BLaER1 (cell line): ENCODE measurements around the gene SV2A.
"Not testable (repeated sequence)": the region's sequence is repeated elsewhere in the genome, so short reads cannot be mapped to it uniquely, and the experiment has no call there.

Experiments
- H3K27ac ChIP-seq: shearing (Covaris generic); formaldehyde crosslinking; 2 replicates; pipeline ENCODE4 v1.8.1; 2022
- H3K27me3 ChIP-seq: shearing (Covaris generic); formaldehyde crosslinking; 2 replicates; pipeline ENCODE4 v1.8.1; 2022
- H3K36me3 ChIP-seq: shearing (Covaris generic); formaldehyde crosslinking; 2 replicates; pipeline ENCODE4 v1.8.1; 2022
- H3K4me1 ChIP-seq: shearing (Covaris generic); formaldehyde crosslinking; 2 replicates; pipeline ENCODE4 v1.8.1; 2022
- H3K4me2 ChIP-seq: shearing (Covaris generic); formaldehyde crosslinking; 2 replicates; pipeline ENCODE4 v1.8.1; 2022
- H3K4me3 ChIP-seq: shearing (Covaris generic); formaldehyde crosslinking; 2 replicates; pipeline ENCODE4 v1.8.1; 2022
- H3K9ac ChIP-seq: shearing (Covaris generic); formaldehyde crosslinking; 2 replicates; pipeline ENCODE4 v1.8.1; 2022
- H3K9me3 ChIP-seq: shearing (Covaris generic); formaldehyde crosslinking; 2 replicates; pipeline ENCODE4 v1.8.1; 2022
- H4K20me1 ChIP-seq: shearing (Covaris generic); formaldehyde crosslinking; 2 replicates; pipeline ENCODE4 v1.8.1; 2022
- Cebpa-rat ChIP-seq: shearing (Covaris generic); IDR thresholded peaks from 2 replicates; pipeline ENCODE4 v1.8.1; 2022

SV2A gene

GRCh38 chr1:149881876-149882275 is 35.8 kb downstream of the SV2A start:
- no peak overlapping the region for H3K4me2 ChIP-seq
- H3K27ac ChIP-seq = no peak overlapping the region
- H3K9me3 ChIP-seq = no peaks in the 10 kb centered on the region
- peaks cover 25% of the 10 kb centered on the region for H3K4me1 ChIP-seq
- H3K9ac ChIP-seq = no peak overlapping the region
- peaks cover 35% of the 10 kb centered on the region for H4K20me1 ChIP-seq
- H3K36me3 ChIP-seq = no peaks in the 10 kb centered on the region
- H3K4me3 ChIP-seq = no peak overlapping the region
- H3K27me3 ChIP-seq = no peaks in the 10 kb centered on the region
- no peak for TF ChIP-seq Cebpa-rat

GRCh38 chr1:149879556-149879955 is 38.1 kb downstream of the SV2A start:
- H3K36me3 ChIP-seq = no peaks in the 10 kb centered on the region
- no peak for TF ChIP-seq Cebpa-rat
- no peaks in the 10 kb centered on the region for H3K9me3 ChIP-seq
- H4K20me1 ChIP-seq = peaks cover 17% of the 10 kb centered on the region
- no peak overlapping the region for H3K4me2 ChIP-seq
- H3K9ac ChIP-seq = no peak overlapping the region
- peaks cover 19% of the 10 kb centered on the region for H3K4me1 ChIP-seq
- H3K27me3 ChIP-seq = no peaks in the 10 kb centered on the region
- no peak overlapping the region for H3K4me3 ChIP-seq
- no peak overlapping the region for H3K27ac ChIP-seq

- TF ChIP-seq Cebpa-rat = no peak
- peaks cover 6% of the 10 kb centered on the region; the same call in 1 of the 2 replicates for H4K20me1 ChIP-seq
- peaks cover 8% of the 10 kb centered on the region; the same call in 1 of the 2 replicates for H3K4me1 ChIP-seq
- no peak overlapping the region for H3K27ac ChIP-seq
- H3K9me3 ChIP-seq = no peaks in the 10 kb centered on the region
- no peaks in the 10 kb centered on the region for H3K36me3 ChIP-seq
- no peak overlapping the region for H3K9ac ChIP-seq
- H3K4me3 ChIP-seq = no peak overlapping the region
- H3K27me3 ChIP-seq = no peaks in the 10 kb centered on the region
- H3K4me2 ChIP-seq = no peak overlapping the region
Observed at GRCh38 chr1:149877211-149877946, 40.3 kb downstream of the SV2A start.

GRCh38 chr1:149873060-149873459 is 44.6 kb downstream of the SV2A start:
- H4K20me1 ChIP-seq, H3K4me3 ChIP-seq, H3K9me3 ChIP-seq, H3K4me1 ChIP-seq, H3K27me3 ChIP-seq, H3K36me3 ChIP-seq, H3K27ac ChIP-seq, H3K4me2 ChIP-seq, H3K9ac ChIP-seq: not testable (repeated sequence)

GRCh38 chr1:149866887-149867286 is 50.8 kb downstream of the SV2A start:
- H3K27ac ChIP-seq, H3K36me3 ChIP-seq, H3K4me1 ChIP-seq, H3K4me3 ChIP-seq, H3K9me3 ChIP-seq, H3K9ac ChIP-seq, H3K4me2 ChIP-seq, H4K20me1 ChIP-seq, H3K27me3 ChIP-seq: not testable (repeated sequence)

- H3K9me3 ChIP-seq, H3K27ac ChIP-seq, H4K20me1 ChIP-seq, H3K9ac ChIP-seq, H3K27me3 ChIP-seq, H3K36me3 ChIP-seq, H3K4me2 ChIP-seq, H3K4me1 ChIP-seq, H3K4me3 ChIP-seq: not testable (repeated sequence)
Observed at GRCh38 chr1:149861497-149862054, 56.1 kb downstream of the SV2A start.

GRCh38 chr1:149860684-149861496 is 56.8 kb downstream of the SV2A start:
- not testable (repeated sequence) for H3K27ac ChIP-seq, H3K4me1 ChIP-seq, H3K4me2 ChIP-seq, H4K20me1 ChIP-seq, H3K27me3 ChIP-seq, H3K36me3 ChIP-seq, H3K9me3 ChIP-seq, H3K9ac ChIP-seq, H3K4me3 ChIP-seq

GRCh38 chr1:149860271-149860670 is 57.4 kb downstream of the SV2A start:
- H3K4me1 ChIP-seq, H3K27me3 ChIP-seq, H3K4me3 ChIP-seq, H3K27ac ChIP-seq, H3K9me3 ChIP-seq, H3K36me3 ChIP-seq, H3K9ac ChIP-seq, H4K20me1 ChIP-seq, H3K4me2 ChIP-seq: not testable (repeated sequence)
